Measurements from ENCODE around the gene UBR4. TPM values are rescaled to one million over a fixed set of nuclear protein-coding genes. Genes with fewer than 3 reads are reported as not detected.

Gene UBR4
- total and polyA plus RNA-seq, 2 experiments from 2014 or later = 111 to 230 TPM

GRCh38 chr1:19198820-19199219, 11.2 kb downstream of the UBR4 start (continued):
- TF ChIP-seq ZNF462 (CRISPR knock-in tag; IDR thresholded peaks at IDR 0.05) (no peak), JUNB (IDR thresholded peaks at IDR 0.05; ENCODE audit: unreplicated experiment) (no peak), CTCF (conservative IDR thresholded peaks at IDR 0.05; ENCODE audit: low read depth in 2 of 2) (no peak), EZH2 (IDR thresholded peaks at IDR 0.05; ENCODE audit: low read depth, unreplicated experiment) (no peak), EZH2phosphoT487 (IDR thresholded peaks at IDR 0.05; ENCODE audit: unreplicated experiment) (no peak), POLR2AphosphoS5 (IDR thresholded peaks at IDR 0.05; ENCODE audit: low read depth) (no peak), ETS1 (IDR thresholded peaks at IDR 0.05) (no peak)

Measured in GM23338 (cell line).